Vagina (tissue), 2 donors: ENCODE measurements around the gene SLC39A1. TPM values are rescaled to one million over a fixed set of nuclear protein-coding genes. Genes with fewer than 3 reads are reported as not detected.

Experiments used
- DNase-seq, 2 donors: peaks; one replicate each; pipeline ENCODE4 v3.0.0-alpha.2; 2017; ENCODE audit errors: extremely low spot score in 2 of 2
- H3K27ac ChIP-seq: fragments of 200-600 bp; sonication (generic); one replicate; pipeline ENCODE4 v1.5.1; 2019
- H3K27me3 ChIP-seq: fragments of 200-600 bp; sonication (generic); one replicate; pipeline ENCODE4 v1.5.1; 2019
- H3K36me3 ChIP-seq, 2 donors: fragments of 200-600 bp; sonication (generic); one replicate each; pipeline ENCODE4 v1.5.1; 2017 to 2019
- H3K4me1 ChIP-seq: fragments of 200-600 bp; sonication (generic); one replicate; pipeline ENCODE4 v1.5.1; 2019
- H3K4me3 ChIP-seq, 2 donors: fragments of 200-600 bp; sonication (generic); 1 replicate in 1 of 2; 2 replicates in 1 of 2; pipeline ENCODE4 v1.5.1; 2016 to 2019
- H3K9me3 ChIP-seq: fragments of 200-600 bp; sonication (generic); one replicate; pipeline ENCODE4 v1.5.1; 2019
- POLR2A ChIP-seq, 2 donors: fragments of 450-650 bp; IDR thresholded peaks; one replicate each; pipeline ENCODE4 v1.6.1; 2017; ENCODE audit warnings: antibody characterized with exemption in 2 of 2, mild to moderate bottlenecking in 2 of 2, moderate library complexity in 2 of 2
- POLR2AphosphoS5 ChIP-seq, 2 donors: sonication (generic); formaldehyde crosslinking; IDR thresholded peaks; one replicate each; pipeline ENCODE4 v1.9.0; 2017; ENCODE audit warnings: antibody characterized with exemption in 2 of 2, mild to moderate bottlenecking in 2 of 2, low read depth in 1 of 2; ENCODE audit not compliant: insufficient read depth in 1 of 2
- intact Hi-C: fragments of 100-400 bp; cut with DNase I; formaldehyde crosslinking; loops from one replicate; pipeline ENCODE4 v1.15.1; 2023
- total RNA-seq: library from RNA; depleted of rRNA; stranded (reverse); fragments of >200 nt; gene quantifications from one replicate; pipeline ENCODE4 v1.2.3, GENCODE V29; 2016
- TF ChIP-seq, protein P1 (sequence below), 3 experiments: fragments of 450-650 bp in 2 of 3; fragments of 200-600 bp in 1 of 3; sonication (generic) in 1 of 3; IDR thresholded peaks; one replicate each; pipeline ENCODE4 v1.5.1; 2017 to 2019; ENCODE audit warnings: antibody characterized with exemption in 3 of 3, mild to moderate bottlenecking in 2 of 3, moderate library complexity in 2 of 3

SLC39A1 gene
- total RNA-seq, 1 donor from 2014 or later, result 77.8 TPM

DNA sequence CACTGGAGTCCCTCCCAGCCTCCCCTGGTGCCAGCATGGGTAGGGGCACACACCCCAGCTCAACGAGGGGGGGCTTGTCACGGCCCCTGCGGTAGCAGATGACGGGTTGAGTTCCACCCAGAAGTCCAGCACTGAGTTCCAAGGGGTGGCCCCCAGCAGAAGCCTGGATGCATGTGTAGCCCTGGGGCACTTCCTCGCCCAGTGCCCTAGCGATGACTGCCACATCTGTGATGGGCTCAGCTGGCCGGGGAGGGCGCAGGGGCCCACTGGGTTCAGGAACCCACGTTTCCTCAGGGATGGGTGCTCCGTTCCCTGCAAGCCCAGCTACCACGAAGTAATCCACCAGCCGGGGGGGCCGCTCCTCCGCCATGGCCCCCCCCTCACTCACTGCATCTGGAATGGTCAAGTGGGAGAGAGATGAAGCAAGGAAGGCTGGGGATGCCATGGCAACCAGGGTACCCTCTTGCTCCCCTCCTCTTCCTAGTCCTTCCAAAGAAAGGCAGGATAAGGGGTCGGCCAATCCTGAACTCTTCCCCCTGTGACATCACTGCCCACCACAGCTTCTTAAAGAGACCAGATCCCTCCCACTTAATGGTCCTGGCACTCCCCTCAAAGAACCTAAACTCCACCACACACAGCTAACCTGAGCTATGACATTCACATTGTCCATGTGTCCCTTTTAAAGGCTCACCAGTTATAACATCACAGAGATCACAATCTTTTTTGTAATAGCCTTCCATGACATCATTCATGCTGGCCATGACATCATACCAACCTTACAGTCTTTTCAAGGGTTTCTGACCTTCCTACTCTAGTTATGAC, 19.1 kb downstream of the SLC39A1 start:
- no peak for DNase-seq
- intact Hi-C loops, result loop anchor here (10.0 kb wide), 1 partner anchor 149 kb away; no protein-coding TSS in a partner anchor
- Histone ChIP-seq H3K4me3 (peak overlapping the region in 1 of 2 donors; percentile 4), H3K27me3 (no peaks in the 10 kb centered on the region), H3K4me1 (peaks cover 27% of the 10 kb centered on the region), H3K9me3 (no peaks in the 10 kb centered on the region), H3K27ac (peak overlapping the region; percentile 99), H3K36me3 (peaks cover 0 to 50% of the 10 kb centered on the region in 2 donors)
- TF ChIP-seq, protein P1, sequence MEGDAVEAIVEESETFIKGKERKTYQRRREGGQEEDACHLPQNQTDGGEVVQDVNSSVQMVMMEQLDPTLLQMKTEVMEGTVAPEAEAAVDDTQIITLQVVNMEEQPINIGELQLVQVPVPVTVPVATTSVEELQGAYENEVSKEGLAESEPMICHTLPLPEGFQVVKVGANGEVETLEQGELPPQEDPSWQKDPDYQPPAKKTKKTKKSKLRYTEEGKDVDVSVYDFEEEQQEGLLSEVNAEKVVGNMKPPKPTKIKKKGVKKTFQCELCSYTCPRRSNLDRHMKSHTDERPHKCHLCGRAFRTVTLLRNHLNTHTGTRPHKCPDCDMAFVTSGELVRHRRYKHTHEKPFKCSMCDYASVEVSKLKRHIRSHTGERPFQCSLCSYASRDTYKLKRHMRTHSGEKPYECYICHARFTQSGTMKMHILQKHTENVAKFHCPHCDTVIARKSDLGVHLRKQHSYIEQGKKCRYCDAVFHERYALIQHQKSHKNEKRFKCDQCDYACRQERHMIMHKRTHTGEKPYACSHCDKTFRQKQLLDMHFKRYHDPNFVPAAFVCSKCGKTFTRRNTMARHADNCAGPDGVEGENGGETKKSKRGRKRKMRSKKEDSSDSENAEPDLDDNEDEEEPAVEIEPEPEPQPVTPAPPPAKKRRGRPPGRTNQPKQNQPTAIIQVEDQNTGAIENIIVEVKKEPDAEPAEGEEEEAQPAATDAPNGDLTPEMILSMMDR (IDR thresholded peaks at IDR 0.05), result no peak

DNA sequence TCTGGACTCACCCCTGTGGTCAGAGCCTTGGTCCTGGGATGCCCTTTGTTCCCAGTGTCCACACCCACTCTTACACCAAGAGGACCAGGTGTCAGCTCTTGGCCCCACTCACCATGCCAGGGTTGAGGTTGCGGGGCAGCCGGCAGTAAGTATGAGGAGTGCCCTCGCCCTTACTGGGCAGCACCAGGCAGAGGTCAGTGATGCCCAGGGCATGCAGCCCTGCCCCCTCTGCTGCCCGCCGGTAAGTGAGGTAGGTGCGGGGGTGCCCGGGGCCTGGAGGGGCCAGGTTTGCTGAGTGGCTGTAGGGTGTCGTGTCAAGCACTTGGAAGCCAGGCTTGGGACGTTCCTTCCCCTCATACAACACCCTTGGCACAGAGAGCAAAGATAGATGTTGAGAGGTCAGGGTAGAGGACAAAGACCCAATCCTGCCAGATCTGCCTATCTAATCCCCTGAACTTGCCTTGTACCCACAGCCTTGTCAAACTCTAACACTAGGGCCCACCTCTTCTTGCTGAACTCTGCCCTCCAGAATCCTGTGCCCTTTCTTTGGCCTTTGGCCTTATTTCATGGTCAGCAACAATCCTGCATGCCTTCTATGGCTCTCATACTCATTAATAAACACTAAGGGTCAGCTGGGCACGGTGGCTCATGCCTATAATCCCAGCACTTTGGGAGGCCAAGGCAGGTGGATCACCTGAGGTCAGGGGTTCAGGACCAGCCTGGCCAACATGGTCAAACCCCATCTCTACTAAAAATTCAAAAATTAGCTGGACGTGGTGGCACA, 20.4 kb downstream of the SLC39A1 start:
- intact Hi-C loops, result loop anchor here (10.0 kb wide), 1 partner anchor 148 kb away; no protein-coding TSS in a partner anchor

DNA sequence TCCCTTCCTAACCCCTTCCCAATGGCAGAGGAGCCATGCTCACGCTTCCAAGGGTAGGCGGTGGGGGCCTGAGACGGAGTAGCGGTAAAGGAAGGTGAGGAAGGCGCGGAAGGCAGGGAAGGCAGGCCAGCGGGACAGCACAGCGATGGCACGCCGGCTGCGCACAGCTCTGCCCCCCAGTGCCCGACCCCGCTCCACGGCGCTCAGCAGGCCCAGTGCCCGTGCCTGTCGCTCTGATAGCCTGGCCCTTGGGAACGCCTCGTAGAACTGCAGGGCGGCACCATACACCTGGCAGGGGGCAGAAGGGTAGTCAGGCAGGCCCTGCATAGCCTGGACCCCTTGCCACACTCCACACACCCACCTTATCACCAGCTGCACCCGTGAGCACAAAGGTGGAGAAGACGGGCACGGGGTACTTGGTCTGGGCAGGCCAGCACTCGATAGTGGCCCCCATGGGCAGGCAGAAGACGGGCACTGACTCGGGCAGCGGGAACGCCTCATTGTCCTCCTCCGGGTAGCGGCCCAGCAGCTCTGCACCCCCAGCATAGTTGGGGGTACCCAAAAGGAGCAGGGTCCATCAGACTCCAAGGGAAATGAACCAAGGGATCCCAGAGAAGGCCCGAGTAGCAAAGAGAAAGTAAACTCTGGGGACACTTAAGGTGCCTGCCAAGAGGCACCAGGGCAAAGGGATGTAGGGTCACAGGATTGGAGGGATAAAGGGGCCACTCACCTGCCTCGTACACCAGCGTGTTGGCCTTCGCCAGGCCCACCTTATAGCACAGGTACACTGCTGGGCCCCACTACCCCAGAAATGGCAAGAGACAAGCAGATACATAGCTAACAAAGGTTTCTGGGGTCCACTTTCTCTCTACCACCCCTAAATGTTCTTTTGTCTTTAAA, 21.3 kb downstream of the SLC39A1 start:
- peaks cover 25% of the 10 kb centered on the region for H3K4me1 ChIP-seq
- H3K27ac ChIP-seq, result no peak overlapping the region
- H3K36me3 ChIP-seq, result peaks cover 0 to 41% of the 10 kb centered on the region in 2 donors
- no peak overlapping the region for H3K4me3 ChIP-seq
- TF ChIP-seq POLR2AphosphoS5 (IDR thresholded peaks at IDR 0.05; ENCODE audit: insufficient read depth in 1 of 2, low read depth in 1 of 2) (no peak), POLR2A (IDR thresholded peaks at IDR 0.05) (no peak)
- TF ChIP-seq, protein P1 (IDR thresholded peaks at IDR 0.05), result no peak
- no peaks in the 10 kb centered on the region for H3K27me3 ChIP-seq
- intact Hi-C loops, result loop anchor here (10.0 kb wide), 1 partner anchor 147 kb away; no protein-coding TSS in a partner anchor
- no peaks in the 10 kb centered on the region for H3K9me3 ChIP-seq
- DNase-seq, result no peak

More for the DNA sequence above, 20.4 kb downstream of the SLC39A1 start:
- H3K27me3 ChIP-seq, result no peaks in the 10 kb centered on the region
- H3K4me1 ChIP-seq, result peaks cover 27% of the 10 kb centered on the region
- no peaks in the 10 kb centered on the region for H3K9me3 ChIP-seq
- no peak overlapping the region for H3K4me3 ChIP-seq
- H3K27ac ChIP-seq, result no peak overlapping the region
- no peak for DNase-seq
- no peak for TF ChIP-seq POLR2AphosphoS5 (IDR thresholded peaks at IDR 0.05; ENCODE audit: insufficient read depth in 1 of 2, low read depth in 1 of 2)
- no peak for TF ChIP-seq POLR2A (IDR thresholded peaks at IDR 0.05)
- TF ChIP-seq, protein P1 (IDR thresholded peaks at IDR 0.05), result no peak
- H3K36me3 ChIP-seq, result peaks cover 0 to 38% of the 10 kb centered on the region in 2 donors

DNA sequence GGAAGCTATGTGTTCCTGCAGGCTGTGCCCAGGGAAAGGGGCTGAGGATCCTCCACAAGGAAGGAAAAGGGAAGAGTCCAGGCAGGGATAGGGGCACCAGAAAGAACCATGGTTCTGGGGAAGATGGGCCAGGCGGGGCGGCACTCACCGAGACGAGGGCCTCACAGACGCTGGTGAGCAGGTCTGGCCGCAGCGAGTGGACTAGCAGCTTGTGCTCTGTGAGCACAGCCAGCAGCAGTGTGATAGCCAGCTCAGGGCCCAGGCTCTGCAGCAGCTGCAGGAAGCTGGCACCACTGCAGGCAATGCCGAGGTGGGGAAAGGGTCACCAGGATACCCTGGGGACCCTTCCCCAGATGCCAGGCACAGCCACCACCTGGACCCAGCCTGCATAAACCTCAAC, 22.6 kb downstream of the SLC39A1 start:
- Histone ChIP-seq H3K36me3 (peaks cover 0 to 52% of the 10 kb centered on the region in 2 donors), H3K4me3 (no peak overlapping the region), H3K27ac (no peak overlapping the region), H3K9me3 (no peaks in the 10 kb centered on the region), H3K27me3 (no peaks in the 10 kb centered on the region), H3K4me1 (peaks cover 20% of the 10 kb centered on the region)
- no peak for TF ChIP-seq POLR2A (IDR thresholded peaks at IDR 0.05)
- no peak for TF ChIP-seq POLR2AphosphoS5 (IDR thresholded peaks at IDR 0.05; ENCODE audit: insufficient read depth in 1 of 2, low read depth in 1 of 2)
- TF ChIP-seq, protein P1 (IDR thresholded peaks at IDR 0.05), result no peak
- intact Hi-C loops, result loop anchor here (10.0 kb wide), 1 partner anchor 146 kb away; no protein-coding TSS in a partner anchor
- no peak for DNase-seq
